Astrocyte of the cerebellum (primary cell): Measurements from ENCODE around the gene RANBP3.
A peak's percentile ranks its signal among the peaks of the same experiment; 100 is the strongest.

Experiments used
- DNase-seq: peaks from one replicate; pipeline ENCODE4 v3.0.0-alpha.2; 2011; ENCODE audit warnings: low read depth
- H3K4me3 ChIP-seq: 2 replicates; pipeline ENCODE4 v1.5.1; 2011; ENCODE audit warnings: mild to moderate bottlenecking, low read depth, low read length, moderate library complexity
- CTCF ChIP-seq: IDR thresholded peaks from 2 replicates; pipeline ENCODE4 v1.5.1; 2012; ENCODE audit warnings: low read length, low read depth, moderate library complexity, mild to moderate bottlenecking; ENCODE audit errors: missing control alignments
- in situ Hi-C: cut with HindIII; loops from 2 replicates; pipeline ENCODE4 v1.10.0; 2017; ENCODE audit warnings: low sequenced_read_pairs

RANBP3 gene

GRCh38 chr19:5907241-5907640 is 70.7 kb downstream of the RANBP3 start:
- no peak for DNase-seq
- no peak overlapping the region for H3K4me3 ChIP-seq
- no peak for TF ChIP-seq CTCF
- in situ Hi-C loops, result no loop called here

GRCh38 chr19:5905114-5905778 is 72.7 kb downstream of the RANBP3 start:
- TF ChIP-seq CTCF, result no peak
- DNase-seq, result no peak
- in situ Hi-C loops, result no loop called here
- H3K4me3 ChIP-seq, result peak overlapping the region; percentile 100

GRCh38 chr19:5904352-5905113 is 73.4 kb downstream of the RANBP3 start, which contains the start of gene VMAC:
Gene VMAC, plus strand, starts transcription at chr19:5904872. Its CDS starts 19 bp downstream, at chr19:5904891.
- no peak for TF ChIP-seq CTCF
- in situ Hi-C loops, result no loop called here
- H3K4me3 ChIP-seq, result peak within 1 kb of the TSS; percentile 100
- peak; percentile 100 for DNase-seq

- no peak for TF ChIP-seq CTCF
- DNase-seq, result peak; percentile 94
- peak within 1 kb of the TSS; percentile 100 for H3K4me3 ChIP-seq
- in situ Hi-C loops, result no loop called here
Measured at GRCh38 chr19:5903624-5904351, 74.2 kb downstream of the RANBP3 start, which contains the start of gene NDUFA11. Gene NDUFA11, minus strand, starts transcription at chr19:5903790. Its CDS starts 82 bp downstream, at chr19:5903708.

- peak overlapping the region; percentile 100 for H3K4me3 ChIP-seq
- TF ChIP-seq CTCF, result no peak
- in situ Hi-C loops, result no loop called here
- peak; percentile 22 for DNase-seq
Measured at GRCh38 chr19:5903056-5903623, 74.8 kb downstream of the RANBP3 start.

GRCh38 chr19:5900976-5901375 is 77.0 kb downstream of the RANBP3 start:
- in situ Hi-C loops, result no loop called here
- H3K4me3 ChIP-seq, result no peak overlapping the region
- no peak for TF ChIP-seq CTCF
- DNase-seq, result no peak
